Adrenal gland (tissue), 5 donors: ENCODE results near the gene TLE5.

Experiments used
- POLR2A ChIP-seq, 2 donors: fragments of 450-650 bp; IDR thresholded peaks; one replicate each; pipeline ENCODE4 v1.6.1; 2017; ENCODE audit warnings: antibody characterized with exemption in 2 of 2, mild to moderate bottlenecking in 2 of 2, moderate library complexity in 1 of 2
- TF ChIP-seq, protein P1 (sequence below), 6 experiments: fragments of 450-650 bp in 4 of 6; fragments of 200-600 bp in 2 of 6; sonication (generic) in 1 of 6; IDR thresholded peaks; 1 replicate in 5 of 6; 2 replicates in 1 of 6; pipeline versions ENCODE4 v1.5.1 to v1.8.0; 2016 to 2021; ENCODE audit warnings: antibody characterized with exemption in 6 of 6, mild to moderate bottlenecking in 2 of 6, moderate library complexity in 1 of 6
- donor health status: DM: no; HTN: no; CAD: no.

DNA sequence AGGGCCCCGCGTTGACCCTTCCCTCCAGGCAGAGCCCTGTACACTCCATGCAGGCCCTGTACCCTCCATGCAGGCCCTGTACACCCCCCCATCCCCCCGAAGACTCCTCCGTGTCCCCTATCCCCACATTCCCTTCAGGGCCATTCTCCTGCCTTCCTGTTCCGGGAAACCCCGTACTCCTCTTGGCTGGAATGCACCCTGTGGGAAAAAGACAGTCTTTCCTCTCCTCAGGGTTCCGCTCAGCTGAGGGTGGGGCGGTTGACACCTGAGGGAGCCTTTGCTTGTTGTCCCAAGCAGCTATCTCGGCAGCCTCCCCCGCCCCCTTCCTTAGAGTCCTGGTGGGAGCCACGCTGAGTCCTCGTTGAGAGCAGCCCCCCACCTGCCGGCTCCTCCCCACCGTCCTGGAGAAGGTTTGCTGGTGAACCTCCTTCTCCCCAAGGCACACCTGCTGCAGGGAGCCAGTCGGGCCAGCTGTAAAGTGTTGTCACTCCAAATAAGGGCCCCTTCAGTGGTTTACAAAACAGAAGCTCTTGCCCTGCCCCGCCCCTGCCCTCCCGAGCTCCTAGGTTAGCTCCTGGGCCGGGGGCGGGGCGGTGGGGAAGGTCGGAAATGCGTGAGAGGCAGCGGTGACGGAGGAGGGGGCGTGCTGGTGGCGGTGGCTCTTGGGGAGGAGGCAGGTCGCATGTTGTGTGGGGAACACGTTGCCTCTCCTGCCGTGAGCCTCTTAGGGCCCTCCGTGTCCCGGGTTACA lies 33.3 kb upstream of the TLE5 start:
- TF ChIP-seq, protein P1, sequence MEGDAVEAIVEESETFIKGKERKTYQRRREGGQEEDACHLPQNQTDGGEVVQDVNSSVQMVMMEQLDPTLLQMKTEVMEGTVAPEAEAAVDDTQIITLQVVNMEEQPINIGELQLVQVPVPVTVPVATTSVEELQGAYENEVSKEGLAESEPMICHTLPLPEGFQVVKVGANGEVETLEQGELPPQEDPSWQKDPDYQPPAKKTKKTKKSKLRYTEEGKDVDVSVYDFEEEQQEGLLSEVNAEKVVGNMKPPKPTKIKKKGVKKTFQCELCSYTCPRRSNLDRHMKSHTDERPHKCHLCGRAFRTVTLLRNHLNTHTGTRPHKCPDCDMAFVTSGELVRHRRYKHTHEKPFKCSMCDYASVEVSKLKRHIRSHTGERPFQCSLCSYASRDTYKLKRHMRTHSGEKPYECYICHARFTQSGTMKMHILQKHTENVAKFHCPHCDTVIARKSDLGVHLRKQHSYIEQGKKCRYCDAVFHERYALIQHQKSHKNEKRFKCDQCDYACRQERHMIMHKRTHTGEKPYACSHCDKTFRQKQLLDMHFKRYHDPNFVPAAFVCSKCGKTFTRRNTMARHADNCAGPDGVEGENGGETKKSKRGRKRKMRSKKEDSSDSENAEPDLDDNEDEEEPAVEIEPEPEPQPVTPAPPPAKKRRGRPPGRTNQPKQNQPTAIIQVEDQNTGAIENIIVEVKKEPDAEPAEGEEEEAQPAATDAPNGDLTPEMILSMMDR (IDR thresholded peaks at IDR 0.05): no peak
- no peak for TF ChIP-seq POLR2A (IDR thresholded peaks at IDR 0.05)
